Activated CD4-positive, alpha-beta T cell treated with anti-CD3 and anti-CD28 coated beads for 4 hours (primary cell): ENCODE data around the gene MDP1.

Experiments used
- DNase-seq, 2 donors: peaks; one replicate each; pipeline ENCODE4 v3.0.0-alpha.2; 2020

Gene MDP1

GRCh38 chr14:24179294-24179960 is 36.4 kb downstream of the MDP1 start:
- DNase-seq = no peak

- no peak for DNase-seq
Measured at GRCh38 chr14:24178399-24179178, 37.3 kb downstream of the MDP1 start.

DNA sequence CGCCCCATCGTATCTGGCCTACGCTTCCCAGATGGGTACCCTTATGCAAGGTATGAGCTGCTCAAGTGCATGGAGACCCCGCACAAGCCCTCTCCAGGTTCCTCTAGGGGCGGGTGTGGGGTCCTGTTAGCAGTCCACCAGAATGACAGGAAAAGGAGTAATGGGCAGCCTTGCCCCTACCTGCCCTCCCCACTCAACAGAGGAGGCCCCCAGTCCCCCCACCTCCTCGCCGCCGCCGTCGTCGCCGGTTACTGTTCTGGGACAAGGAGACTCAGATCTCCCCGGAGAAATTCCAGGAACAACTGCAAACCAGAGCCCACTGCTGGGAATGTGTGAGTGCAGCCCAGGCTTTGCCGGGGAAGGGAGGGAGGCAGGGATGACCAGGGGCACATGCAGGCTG is 38.0 kb downstream of the MDP1 start:
- no peak for DNase-seq

DNA sequence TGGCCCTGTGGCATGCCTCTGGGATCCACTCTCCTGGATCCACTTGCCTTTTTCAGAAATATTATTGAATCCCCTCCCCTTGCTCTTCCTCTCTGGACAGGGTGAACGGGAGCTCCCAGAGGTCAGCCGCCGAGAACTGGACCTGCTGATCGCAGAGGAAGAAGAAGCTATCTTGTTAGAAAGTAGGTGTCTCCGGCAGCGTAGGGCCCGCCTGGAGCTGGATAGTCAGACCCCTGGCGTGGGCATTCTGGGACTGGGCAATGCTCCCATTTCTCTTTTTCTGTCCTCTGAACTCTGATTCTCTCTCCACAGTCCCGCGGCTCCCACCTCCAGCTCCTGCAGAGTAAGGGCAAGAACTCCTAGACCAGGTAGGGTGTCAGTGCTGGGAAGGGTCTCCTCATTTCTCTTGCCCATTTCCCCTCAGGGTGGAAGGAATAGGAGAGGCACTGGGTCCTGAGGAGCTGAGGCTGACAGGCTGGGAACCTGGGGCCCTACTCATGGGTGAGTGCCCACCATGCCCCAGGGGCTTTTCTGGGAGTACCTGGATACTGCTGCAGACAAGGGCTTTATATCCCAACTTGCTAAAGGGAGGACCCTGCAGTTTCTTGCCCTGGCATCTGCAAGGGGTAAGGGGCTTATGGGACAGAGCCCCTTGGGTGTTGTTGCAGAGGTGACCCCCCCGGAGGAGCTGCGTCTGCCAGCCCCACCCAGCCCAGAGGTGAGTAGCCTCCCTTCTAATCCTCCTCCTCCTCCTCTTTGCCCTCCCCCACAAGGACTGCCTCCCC is 38.6 kb downstream of the MDP1 start:
- DNase-seq = no peak

DNA sequence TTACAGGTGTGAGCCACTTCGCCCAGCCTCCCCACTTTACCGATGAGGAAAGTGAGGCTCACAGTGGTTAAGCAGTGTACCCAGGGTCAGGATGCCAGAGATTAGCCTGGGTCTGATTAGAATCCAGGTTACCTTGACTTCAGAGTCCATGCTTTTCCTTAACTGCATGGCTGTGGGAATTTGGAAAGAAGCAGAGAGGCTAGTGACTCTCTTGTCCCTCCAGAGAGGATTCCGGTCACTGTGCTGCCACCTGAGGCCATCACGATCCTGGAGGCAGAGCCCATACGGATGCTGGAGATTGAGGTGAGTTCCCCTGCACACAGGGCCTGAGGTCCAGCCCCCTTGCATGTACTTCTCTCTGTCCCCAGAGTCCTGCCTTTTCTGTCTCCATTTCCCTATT is 39.3 kb downstream of the MDP1 start:
- no peak for DNase-seq

DNA sequence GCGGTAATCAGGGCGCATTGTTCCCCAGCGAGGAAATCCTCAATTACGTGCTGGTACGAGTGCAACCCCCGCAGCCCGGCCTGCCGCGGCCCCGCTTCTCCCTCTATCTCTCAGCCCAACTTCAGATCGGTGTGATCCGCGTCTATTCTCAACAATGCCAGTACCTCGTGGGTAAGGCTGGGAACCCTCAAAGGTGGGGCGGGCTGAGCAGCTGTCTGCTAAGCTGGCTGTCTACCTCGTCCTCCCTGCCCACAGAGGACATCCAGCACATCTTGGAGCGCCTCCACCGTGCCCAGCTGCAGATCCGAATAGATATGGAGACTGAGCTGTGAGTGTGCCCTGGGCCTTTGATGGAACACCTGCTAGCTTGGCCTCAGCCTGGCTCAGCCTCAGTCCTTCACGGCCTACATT is 43.0 kb downstream of the MDP1 start:
- no peak for DNase-seq

DNA sequence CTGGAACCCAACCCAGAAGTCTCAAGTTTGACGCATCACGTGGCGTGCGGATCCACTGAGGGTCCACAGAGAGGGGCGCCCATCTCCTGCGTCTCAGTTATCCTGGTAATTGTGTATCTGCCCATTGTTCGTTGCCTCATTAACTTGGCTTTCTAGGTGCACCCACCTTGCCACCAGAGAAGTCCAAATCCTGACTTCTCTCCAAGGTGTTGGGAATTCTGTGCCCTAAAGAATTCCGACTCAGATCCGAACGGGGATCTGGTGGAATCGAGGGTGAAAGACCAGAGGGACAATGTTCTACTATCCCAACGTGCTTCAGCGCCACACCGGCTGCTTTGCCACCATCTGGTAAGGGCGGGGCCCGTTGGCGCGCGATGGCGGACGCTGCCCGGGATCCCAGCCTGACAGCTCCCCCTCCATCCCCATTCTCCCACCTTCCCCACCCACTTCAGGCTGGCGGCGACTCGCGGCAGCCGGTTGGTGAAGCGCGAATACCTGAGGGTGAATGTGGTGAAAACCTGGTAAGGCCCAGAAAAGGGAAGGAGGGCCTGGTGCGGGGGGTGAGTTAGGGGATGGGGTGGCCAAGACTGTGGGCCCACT is 43.5 kb downstream of the MDP1 start:
- no peak for DNase-seq

GRCh38 chr14:24171422-24172260 is 44.2 kb downstream of the MDP1 start, which contains the start of gene REC8:
Gene REC8, plus strand, starts transcription at chr14:24172080. Its CDS starts 473 bp downstream, at chr14:24172553.
- DNase-seq = peak; percentile 38 to 57

DNA sequence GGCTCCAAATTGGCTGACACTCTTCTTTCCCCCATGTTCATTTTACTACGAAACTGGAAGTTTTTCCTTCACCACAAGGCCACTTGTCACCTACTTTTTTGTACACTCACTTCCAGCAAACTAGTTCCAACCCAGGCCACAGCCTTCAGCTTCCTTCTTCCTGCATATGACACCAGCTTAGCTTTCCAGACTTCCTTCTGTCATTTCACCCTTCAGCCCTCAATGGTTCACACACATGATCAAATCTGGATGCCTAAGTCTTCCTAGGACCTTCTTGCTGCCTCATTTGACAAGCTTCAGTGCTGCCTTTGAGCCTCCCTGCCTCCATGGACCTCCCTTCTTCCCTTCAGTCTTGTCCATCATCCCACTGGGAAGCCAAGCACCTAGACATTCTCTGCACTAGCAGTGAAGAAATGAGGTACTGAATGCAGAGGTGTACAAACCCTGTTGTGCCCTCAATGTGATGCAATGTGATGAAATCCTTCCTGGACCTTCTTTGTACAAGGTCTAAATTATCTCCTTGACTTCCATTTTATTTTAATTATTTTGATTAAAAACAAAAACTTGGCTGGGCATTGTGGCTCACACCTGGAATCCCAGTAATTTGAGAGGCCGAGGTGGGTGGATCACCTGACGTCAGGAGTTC is 48.3 kb downstream of the MDP1 start:
- DNase-seq = no peak

GRCh38 chr14:24165785-24166184 is 50.1 kb downstream of the MDP1 start:
- DNase-seq = no peak

- no peak for DNase-seq
Measured at GRCh38 chr14:24164518-24164991, 51.3 kb downstream of the MDP1 start.
